Esophagus mucosa (tissue), 1 donor: Measurements from ENCODE around the gene ERC2. TPM values are rescaled to one million over a fixed set of nuclear protein-coding genes. Genes with fewer than 3 reads are reported as not detected.

Experiments
- ATAC-seq: fragments of 200-7000 bp; cut with Tn5 transposase; one replicate; pipeline ENCODE4 v1.9.1; 2020
- total RNA-seq: library from RNA; stranded (reverse); gene quantifications from one replicate; pipeline ENCODE4 v1.2.4, GENCODE V29; 2023
- donor health status: DM: yes; HTN: yes; CAD: no.

Gene ERC2
- total RNA-seq, 1 donor from 2014 or later: 0.48 TPM

DNA sequence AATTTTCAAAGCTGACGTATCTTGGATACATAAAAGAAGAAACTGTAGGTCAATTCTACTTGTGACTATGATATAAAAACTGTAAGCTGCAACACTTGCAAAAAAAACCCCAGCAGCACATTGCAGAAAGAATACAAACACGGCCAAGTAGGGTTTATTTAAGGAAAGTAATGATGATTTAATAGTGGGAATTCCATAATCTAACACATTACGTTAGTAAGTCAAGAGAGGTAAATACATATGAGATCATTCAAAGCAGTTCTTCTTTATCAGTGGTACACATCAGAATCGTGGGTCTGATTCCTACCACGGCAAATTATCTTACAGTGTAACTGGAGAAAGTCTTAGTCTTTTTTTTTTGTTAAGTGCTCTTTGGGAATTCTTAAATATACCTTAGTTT lies 688.7 kb downstream of the ERC2 start:
- ATAC-seq: no peak

GRCh38 chr3:55775366-55776154 lies 692.7 kb downstream of the ERC2 start:
- no peak for ATAC-seq

DNA sequence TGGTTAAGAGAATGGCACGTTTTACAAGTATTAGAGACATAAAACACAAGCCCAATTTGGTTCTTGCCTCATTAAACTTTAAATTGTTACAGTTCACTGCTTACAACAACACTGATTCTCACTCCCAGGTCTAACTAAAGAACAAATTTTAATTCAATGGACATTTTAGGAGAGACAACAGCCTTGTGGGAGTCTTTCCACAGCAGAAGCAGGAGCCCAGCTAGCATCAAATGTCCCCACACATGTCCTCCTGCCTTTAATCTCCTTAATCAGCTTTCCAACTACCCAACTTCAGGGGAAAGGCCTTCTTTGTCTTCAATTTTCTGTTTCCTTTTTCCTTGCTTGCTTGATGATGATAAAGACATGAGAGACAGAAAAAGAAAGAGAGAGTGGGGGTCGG lies 693.4 kb downstream of the ERC2 start:
- no peak for ATAC-seq

DNA sequence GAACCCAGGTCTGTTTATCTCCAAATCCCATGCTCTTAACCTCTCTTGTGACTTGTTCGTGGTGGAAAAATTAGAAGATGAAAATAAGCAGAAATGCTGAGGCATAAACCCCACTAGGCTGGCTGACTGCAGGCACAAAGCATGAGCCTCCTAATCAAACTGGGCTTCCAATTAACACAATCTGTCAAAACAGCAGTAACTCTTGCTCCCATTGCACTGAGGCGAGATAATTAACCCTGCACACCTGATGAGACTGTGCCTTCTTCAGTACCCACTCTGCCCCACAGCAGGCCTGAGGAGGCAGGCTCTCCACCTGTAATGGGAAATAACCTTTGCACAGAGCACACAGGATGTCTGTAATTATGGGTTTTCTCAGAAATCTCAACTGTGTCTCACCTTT lies 696.8 kb downstream of the ERC2 start:
- no peak for ATAC-seq

DNA sequence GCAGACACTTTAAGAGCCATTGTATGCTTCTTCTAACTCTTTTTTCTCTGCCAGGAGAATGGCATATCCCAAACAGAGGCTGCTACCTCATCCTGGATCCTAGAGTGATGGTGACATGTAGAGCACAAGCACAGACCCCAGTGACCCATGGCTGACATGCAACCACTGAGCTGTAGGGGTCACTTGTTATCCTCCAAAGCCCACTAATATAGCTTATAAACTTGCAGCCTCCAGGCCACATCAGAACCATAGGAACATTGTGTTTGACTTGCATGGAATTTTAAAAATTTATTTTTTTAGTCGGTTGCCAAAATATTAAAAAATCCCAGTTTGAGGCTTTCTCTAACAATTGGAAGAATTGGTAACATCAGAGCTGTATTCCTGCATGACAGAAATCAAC lies 698.2 kb downstream of the ERC2 start:
- no peak for ATAC-seq

- ATAC-seq: no peak
Measured at GRCh38 chr3:55766753-55767152, 701.5 kb downstream of the ERC2 start.

DNA sequence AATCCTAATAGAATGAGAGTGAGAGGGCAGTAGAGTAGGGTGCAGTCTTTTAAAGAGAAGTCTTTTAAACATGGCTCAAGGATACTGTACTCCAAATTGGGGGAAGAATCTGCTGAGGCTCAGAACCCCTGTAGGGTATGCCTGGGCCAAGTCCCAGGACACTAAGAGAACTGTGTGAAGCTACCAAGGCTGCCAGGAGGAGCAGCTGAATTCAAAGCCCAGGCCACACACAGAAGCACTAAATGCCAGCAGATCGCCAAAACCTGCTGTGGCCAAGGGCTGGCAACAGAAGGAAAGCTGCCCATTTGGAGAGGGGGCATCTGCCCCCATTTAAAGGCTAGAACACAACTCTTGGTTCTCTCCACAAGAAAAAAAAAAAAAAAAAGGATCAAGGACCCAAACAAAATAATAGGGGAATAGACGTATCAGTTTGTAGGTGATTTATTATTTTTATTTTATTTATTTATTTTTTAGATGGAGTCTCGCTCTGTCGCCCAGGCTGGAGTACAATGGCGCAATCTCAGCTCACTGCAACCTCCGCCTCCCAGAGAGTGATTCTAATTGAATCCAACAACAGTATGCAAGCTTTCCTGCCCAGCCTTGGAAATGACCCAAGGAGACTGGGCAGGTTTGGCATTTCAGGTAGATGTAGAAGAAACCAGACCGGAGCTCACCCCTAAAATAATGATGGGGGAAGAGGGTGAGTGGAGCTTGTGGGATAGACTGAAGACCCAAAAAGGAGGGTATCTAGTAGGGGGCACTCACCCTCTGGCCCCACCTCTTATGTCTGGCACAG lies 702.2 kb downstream of the ERC2 start:
- ATAC-seq: no peak

GRCh38 chr3:55765398-55765797 lies 702.9 kb downstream of the ERC2 start:
- no peak for ATAC-seq

- ATAC-seq: no peak
Measured at GRCh38 chr3:55756976-55757375, 711.3 kb downstream of the ERC2 start.

DNA sequence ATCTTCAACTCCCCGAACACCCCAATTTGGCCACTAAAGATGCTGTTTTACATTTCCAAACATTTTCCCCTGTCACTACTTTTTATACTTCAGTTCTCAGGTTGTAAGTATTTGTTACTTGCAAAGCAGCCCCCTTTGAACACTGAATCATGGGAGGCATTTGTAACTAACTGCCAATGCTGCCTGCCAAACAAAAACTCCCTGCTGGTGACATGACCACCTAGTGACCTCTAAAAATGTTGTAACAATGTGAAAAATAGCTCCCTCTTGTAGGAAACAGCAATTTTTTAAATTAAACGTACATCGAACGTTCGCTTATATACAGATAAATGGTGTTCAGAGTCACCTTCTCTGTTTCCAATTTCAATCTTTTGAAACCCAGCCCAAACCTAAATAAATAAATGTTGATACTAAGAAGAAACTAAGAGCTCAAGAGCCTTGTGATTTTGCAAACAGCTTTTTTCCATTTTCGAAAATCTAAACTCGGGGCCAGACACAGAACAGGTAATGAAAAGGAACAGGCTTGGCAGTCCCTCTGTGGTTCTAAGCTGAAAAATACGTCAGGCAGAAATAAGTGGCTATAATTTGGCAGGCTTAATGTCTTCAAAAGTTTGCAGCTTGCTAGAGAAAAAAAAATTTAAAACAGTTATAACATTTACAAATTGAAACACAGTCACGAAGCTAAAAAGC lies 712.6 kb downstream of the ERC2 start:
- ATAC-seq: no peak

GRCh38 chr3:55752911-55753310 lies 715.4 kb downstream of the ERC2 start:
- no peak for ATAC-seq

GRCh38 chr3:55751730-55752129 lies 716.5 kb downstream of the ERC2 start:
- ATAC-seq: no peak

- ATAC-seq: peak; percentile 84
Measured at GRCh38 chr3:55750525-55750924, 717.7 kb downstream of the ERC2 start.

DNA sequence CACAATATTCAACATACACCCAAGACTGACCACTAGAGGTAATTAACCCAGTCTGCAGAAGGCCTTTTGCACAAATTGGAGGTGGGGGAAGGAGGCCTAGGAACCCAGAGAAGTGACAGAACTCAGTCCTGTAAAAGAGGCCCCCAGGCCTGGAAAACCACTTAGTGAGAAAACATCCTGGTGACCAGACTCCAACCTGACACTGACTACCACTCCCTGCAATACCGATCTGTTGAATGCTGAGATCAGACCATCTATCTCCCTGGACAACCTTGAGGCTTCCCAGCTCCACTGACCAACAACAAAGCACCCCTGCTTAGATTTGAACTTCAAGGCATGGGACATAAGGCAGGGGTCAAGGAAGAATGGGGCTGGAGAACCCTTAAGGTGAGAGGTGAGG lies 719.2 kb downstream of the ERC2 start:
- no peak for ATAC-seq

GRCh38 chr3:55746808-55747413 lies 721.4 kb downstream of the ERC2 start:
- ATAC-seq: no peak

GRCh38 chr3:55742832-55743136 lies 725.5 kb downstream of the ERC2 start:
- ATAC-seq: no peak

- no peak for ATAC-seq
Measured at GRCh38 chr3:55742022-55742831, 726.0 kb downstream of the ERC2 start.

DNA sequence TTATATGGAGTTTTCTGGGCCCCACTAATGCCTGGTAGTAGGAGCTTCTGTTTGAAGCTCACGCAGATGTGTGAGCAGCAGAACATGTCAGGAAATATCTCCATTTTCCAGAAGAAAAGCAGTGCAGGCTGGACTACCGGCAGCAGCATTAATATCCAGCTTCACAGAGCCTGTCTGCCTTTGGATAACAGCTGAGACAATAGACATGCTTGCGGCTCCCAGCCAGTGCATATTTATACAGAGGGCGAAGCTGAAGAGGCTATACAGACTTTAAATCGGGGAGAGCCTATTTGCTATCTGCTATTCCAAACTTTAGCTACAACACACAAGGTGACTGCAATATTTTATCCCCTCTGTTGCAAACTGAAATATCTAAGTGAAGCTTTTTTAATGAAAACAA lies 731.1 kb downstream of the ERC2 start:
- no peak for ATAC-seq

GRCh38 chr3:55735976-55736375 lies 732.3 kb downstream of the ERC2 start:
- ATAC-seq: no peak

- ATAC-seq: no peak
Measured at GRCh38 chr3:55731741-55732140, 736.5 kb downstream of the ERC2 start.

GRCh38 chr3:55729546-55729945 lies 738.7 kb downstream of the ERC2 start:
- ATAC-seq: no peak

DNA sequence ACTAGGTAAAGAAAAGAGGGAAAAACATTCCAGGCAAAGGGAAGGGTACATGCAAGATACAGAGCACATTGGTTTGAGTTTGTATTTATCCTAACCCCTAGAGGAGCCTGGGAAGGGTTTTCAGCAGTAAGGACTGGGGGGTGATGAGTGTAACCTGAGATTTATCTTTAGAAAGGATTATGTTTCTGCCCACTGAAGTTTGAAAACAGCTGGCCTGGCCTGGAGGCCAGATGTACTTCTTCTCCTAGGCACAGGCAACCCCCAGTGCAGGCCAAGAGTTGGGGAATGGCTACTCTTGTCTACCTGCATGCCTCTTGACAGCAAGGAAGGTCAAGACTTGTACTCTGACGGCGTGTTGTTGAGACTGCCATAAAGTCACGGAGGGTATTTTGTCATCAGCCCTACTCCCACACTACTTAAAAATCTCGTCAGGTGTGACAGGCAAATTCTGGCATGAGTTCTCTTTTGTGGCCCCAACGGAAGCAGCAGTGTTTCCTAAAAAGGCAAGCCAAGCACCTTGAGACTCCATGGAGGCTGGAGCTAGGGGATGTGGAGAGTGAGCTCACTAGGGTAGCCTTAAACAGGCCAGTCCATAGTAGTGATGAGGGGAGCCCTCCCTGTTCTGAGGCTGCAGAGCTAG lies 739.7 kb downstream of the ERC2 start:
- ATAC-seq: no peak
